Neural progenitor cell (in vitro differentiated cells): ENCODE results near the gene FKBP9.
"Not testable (repeated sequence)": the region's sequence is repeated elsewhere in the genome, so short reads cannot be mapped to it uniquely, and the experiment has no call there.

ENCODE experiments used
- EZH2 ChIP-seq: fragments of 200-600 bp; sonication (generic); IDR thresholded peaks from 2 replicates; pipeline ENCODE4 v1.6.1; 2017; ENCODE audit warnings: antibody characterized with exemption, mild to moderate bottlenecking, moderate library complexity
- EZH2phosphoT487 ChIP-seq: fragments of 200-600 bp; sonication (generic); IDR thresholded peaks from 2 replicates; pipeline ENCODE4 v1.6.1; 2017; ENCODE audit warnings: antibody characterized with exemption
- TF ChIP-seq, protein P1 (sequence below): fragments of 200-600 bp; sonication (generic); IDR thresholded peaks from 2 replicates; pipeline ENCODE4 v1.5.1; 2017; ENCODE audit warnings: antibody characterized with exemption, mild to moderate bottlenecking

DNA sequence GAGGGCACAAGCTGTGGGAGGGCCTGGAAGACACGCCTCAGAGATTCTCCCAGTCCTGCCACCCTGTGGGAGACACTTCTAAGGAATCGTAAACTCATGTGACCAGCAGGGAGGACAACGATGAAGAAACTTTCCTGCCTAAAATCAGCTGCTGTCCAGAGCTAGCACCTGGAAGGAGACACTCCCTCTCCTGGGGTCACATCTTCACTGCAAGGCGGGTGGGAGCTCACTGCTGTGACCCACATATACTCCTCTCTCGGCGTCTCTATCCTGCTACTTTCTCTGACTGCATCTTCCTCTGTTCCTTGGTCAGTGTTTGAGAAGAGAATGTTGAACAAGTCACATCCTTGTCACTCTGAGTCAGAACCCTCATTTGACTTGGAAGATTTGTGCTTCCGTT is 40.2 kb upstream of the FKBP9 start:
- TF ChIP-seq, protein P1, sequence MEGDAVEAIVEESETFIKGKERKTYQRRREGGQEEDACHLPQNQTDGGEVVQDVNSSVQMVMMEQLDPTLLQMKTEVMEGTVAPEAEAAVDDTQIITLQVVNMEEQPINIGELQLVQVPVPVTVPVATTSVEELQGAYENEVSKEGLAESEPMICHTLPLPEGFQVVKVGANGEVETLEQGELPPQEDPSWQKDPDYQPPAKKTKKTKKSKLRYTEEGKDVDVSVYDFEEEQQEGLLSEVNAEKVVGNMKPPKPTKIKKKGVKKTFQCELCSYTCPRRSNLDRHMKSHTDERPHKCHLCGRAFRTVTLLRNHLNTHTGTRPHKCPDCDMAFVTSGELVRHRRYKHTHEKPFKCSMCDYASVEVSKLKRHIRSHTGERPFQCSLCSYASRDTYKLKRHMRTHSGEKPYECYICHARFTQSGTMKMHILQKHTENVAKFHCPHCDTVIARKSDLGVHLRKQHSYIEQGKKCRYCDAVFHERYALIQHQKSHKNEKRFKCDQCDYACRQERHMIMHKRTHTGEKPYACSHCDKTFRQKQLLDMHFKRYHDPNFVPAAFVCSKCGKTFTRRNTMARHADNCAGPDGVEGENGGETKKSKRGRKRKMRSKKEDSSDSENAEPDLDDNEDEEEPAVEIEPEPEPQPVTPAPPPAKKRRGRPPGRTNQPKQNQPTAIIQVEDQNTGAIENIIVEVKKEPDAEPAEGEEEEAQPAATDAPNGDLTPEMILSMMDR: not testable (repeated sequence)
- not testable (repeated sequence) for TF ChIP-seq EZH2, EZH2phosphoT487
